Liver (tissue), 9 donors: Measurements from ENCODE around the gene SETBP1. TPM values are rescaled to one million over a fixed set of nuclear protein-coding genes. Genes with fewer than 3 reads are reported as not detected.

Experiments
- DNase-seq: peaks from one replicate; pipeline ENCODE4 v3.0.0-alpha.2; 2017; ENCODE audit warnings: low spot score
- H3K27ac ChIP-seq, 2 donors: one replicate each; pipeline ENCODE4 v1.7.0; 2013; ENCODE audit warnings: inconsistent platforms in 2 of 2, low read length in 2 of 2, control low read depth in 1 of 2, low read depth in 1 of 2, mild to moderate bottlenecking in 1 of 2
- H3K27me3 ChIP-seq, 4 donors: one replicate each; pipeline versions ENCODE4 v1.6.1 to v1.7.0; 2013; ENCODE audit warnings: low read length in 3 of 4, inconsistent platforms in 1 of 4, mild to moderate bottlenecking in 1 of 4, moderate library complexity in 1 of 4; ENCODE audit not compliant: control insufficient read depth in 4 of 4, insufficient read depth in 4 of 4
- H3K36me3 ChIP-seq, 4 donors: one replicate each; pipeline versions ENCODE4 v1.6.1 to v1.7.0; 2013; ENCODE audit warnings: low read length in 3 of 4, mild to moderate bottlenecking in 3 of 4, low read depth in 1 of 4, moderate library complexity in 1 of 4; ENCODE audit not compliant: control insufficient read depth in 4 of 4, insufficient read depth in 3 of 4
- H3K4me1 ChIP-seq, 4 donors: one replicate each; pipeline versions ENCODE4 v1.6.1 to v1.7.0; 2013; ENCODE audit warnings: low read length in 3 of 4, mild to moderate bottlenecking in 3 of 4, moderate library complexity in 1 of 4; ENCODE audit not compliant: control insufficient read depth in 4 of 4, insufficient read depth in 4 of 4
- H3K4me3 ChIP-seq, 3 donors: one replicate each; pipeline versions ENCODE4 v1.6.1 to v1.7.0; 2013; ENCODE audit warnings: low read length in 3 of 3, control low read depth in 1 of 3, low read depth in 1 of 3, mild to moderate bottlenecking in 1 of 3
- H3K9ac ChIP-seq, 2 donors: one replicate each; pipeline ENCODE4 v1.7.0; 2013; ENCODE audit warnings: low read length in 2 of 2, mild to moderate bottlenecking in 2 of 2, moderate library complexity in 2 of 2, control low read depth in 1 of 2, low read depth in 1 of 2
- H3K9me3 ChIP-seq, 4 donors: one replicate each; pipeline versions ENCODE4 v1.6.1 to v1.7.0; 2013; ENCODE audit warnings: low read length in 3 of 4; ENCODE audit not compliant: control insufficient read depth in 4 of 4
- EGR1 ChIP-seq, 2 donors: IDR thresholded peaks; 2 replicates each; pipeline ENCODE4 v1.6.1; 2016 to 2018; ENCODE audit warnings: antibody characterized with exemption in 2 of 2, low read depth in 2 of 2
- FOXA1 ChIP-seq: IDR thresholded peaks from 2 replicates; pipeline ENCODE4 v1.6.1; 2016; ENCODE audit warnings: antibody characterized with exemption
- FOXA2 ChIP-seq: IDR thresholded peaks from 2 replicates; pipeline ENCODE4 v1.6.1; 2016; ENCODE audit warnings: antibody characterized with exemption
- GABPA ChIP-seq, 2 donors: IDR thresholded peaks in 1 of 2; conservative IDR thresholded peaks in 1 of 2; 2 replicates each; pipeline ENCODE4 v1.6.1; 2016; ENCODE audit warnings: antibody characterized with exemption in 2 of 2, mild to moderate bottlenecking in 1 of 2, moderate library complexity in 1 of 2
- HNF4A ChIP-seq, 2 donors: conservative IDR thresholded peaks; 2 replicates each; pipeline ENCODE4 v1.6.1; 2016; ENCODE audit warnings: antibody characterized with exemption in 2 of 2, mild to moderate bottlenecking in 2 of 2
- HNF4G ChIP-seq: IDR thresholded peaks from 2 replicates; pipeline ENCODE4 v1.6.1; 2016; ENCODE audit warnings: antibody characterized with exemption
- JUND ChIP-seq, 2 donors: IDR thresholded peaks; 2 replicates each; pipeline ENCODE4 v1.6.1; 2016; ENCODE audit warnings: antibody characterized with exemption in 2 of 2
- MAX ChIP-seq: IDR thresholded peaks from 2 replicates; pipeline ENCODE4 v1.6.1; 2016; ENCODE audit warnings: antibody characterized with exemption
- NR2F2 ChIP-seq: IDR thresholded peaks from 2 replicates; pipeline ENCODE4 v1.6.1; 2016; ENCODE audit warnings: antibody characterized with exemption
- RAD21 ChIP-seq, 2 donors: IDR thresholded peaks; 2 replicates each; pipeline ENCODE4 v1.6.1; 2016; ENCODE audit warnings: antibody characterized with exemption in 2 of 2, mild to moderate bottlenecking in 2 of 2
- RXRA ChIP-seq, 2 donors: IDR thresholded peaks; 2 replicates each; pipeline ENCODE4 v1.6.1; 2017 to 2018; ENCODE audit warnings: antibody characterized with exemption in 2 of 2, mild to moderate bottlenecking in 1 of 2
- SP1 ChIP-seq: IDR thresholded peaks from 2 replicates; pipeline ENCODE4 v1.6.1; 2018; ENCODE audit warnings: antibody characterized with exemption, mild to moderate bottlenecking
- TAF1 ChIP-seq: conservative IDR thresholded peaks from 2 replicates; pipeline ENCODE4 v1.6.1; 2016; ENCODE audit warnings: antibody characterized with exemption, mild to moderate bottlenecking
- YY1 ChIP-seq: IDR thresholded peaks from 2 replicates; pipeline ENCODE4 v1.6.1; 2016; ENCODE audit warnings: antibody characterized with exemption, mild to moderate bottlenecking
- ZBTB33 ChIP-seq: IDR thresholded peaks from 2 replicates; pipeline ENCODE4 v1.6.1; 2016; ENCODE audit warnings: antibody characterized with exemption
- WGBS: extraction: QIAGEN DNeasy Blood & Tissue Kit; methylation state at CpG from one replicate; pipeline ENCODE4 v1.1.7; 2013; 5-methylcytosine and 5-hydroxymethylcytosine counted together
- polyA plus RNA-seq, 2 donors: library from polyadenylated mRNA; stranded (reverse) in 1 of 2; unstranded in 1 of 2; fragments of 200-250 nt in 1 of 2; fragments of >200 nt in 1 of 2; fragmentation: Nextera tagmentation in 1 of 2; extraction: Ambion mirVana in 1 of 2; gene quantifications; one replicate each; pipeline versions ENCODE4 v1.2.1 to v1.2.3, GENCODE V29; 2013 to 2015
- total RNA-seq, 2 donors: library from RNA; depleted of rRNA; stranded (reverse); fragments of >200 nt; gene quantifications; one replicate each; pipeline ENCODE4 v1.2.3, GENCODE V29; 2014
- TF ChIP-seq, protein P1 (sequence below): IDR thresholded peaks from 2 replicates; pipeline ENCODE4 v1.6.1; 2016; ENCODE audit warnings: antibody characterized with exemption, mild to moderate bottlenecking
- TF ChIP-seq, protein P2 (sequence below): fragments of 150-350 bp; IDR thresholded peaks from 2 replicates; pipeline ENCODE4 v1.5.1; 2017; ENCODE audit warnings: improper control_type of control experiment, low read depth, low read length; ENCODE audit not compliant: missing input control
- TF ChIP-seq, protein P3 (sequence below): IDR thresholded peaks from 2 replicates; pipeline ENCODE4 v1.6.1; 2016; ENCODE audit warnings: antibody characterized with exemption
- donor health status: healthy.
- donor health status: healthy.
- donor health status: healthy.
- donor health status: healthy.
- donor health status: healthy.

Gene SETBP1
- total and polyA plus RNA-seq, 4 donors: 2.5 to 15.8 (median 4.7) TPM

DNA sequence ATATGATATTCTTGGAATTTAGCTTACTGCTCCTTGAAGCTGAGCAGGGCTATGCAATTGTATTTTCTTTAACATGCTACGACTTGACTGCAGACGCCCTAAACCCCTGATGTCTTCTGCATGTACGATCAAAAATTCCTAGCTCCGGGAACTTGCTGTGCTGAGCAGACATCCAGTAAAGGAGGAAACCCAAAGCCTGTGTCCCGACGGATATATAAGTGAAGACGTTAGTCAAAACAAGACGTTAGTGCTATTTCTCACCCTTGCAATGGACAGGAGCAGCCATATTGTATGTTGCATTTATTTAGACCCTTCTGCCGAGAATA is 51.5 kb downstream of the SETBP1 start:
- no peak for DNase-seq
- Histone ChIP-seq H3K36me3 (peaks cover 0 to 1% (median 0%) of the 10 kb centered on the region in 4 donors), H3K9me3 (no peaks in the 10 kb centered on the region), H3K9ac (no peak overlapping the region), H3K27ac (no peak overlapping the region), H3K4me3 (no peak overlapping the region), H3K4me1 (peaks cover 0 to 4% (median 2%) of the 10 kb centered on the region in 4 donors), H3K27me3 (no peaks in the 10 kb centered on the region)
- TF ChIP-seq HNF4G (no peak), NR2F2 (no peak), RXRA (IDR thresholded peaks at IDR 0.05) (no peak), YY1 (no peak), GABPA (IDR thresholded peaks at IDR 0.05 in 1 of 2, conservative IDR thresholded peaks at IDR 0.05 in 1 of 2) (no peak), HNF4A (conservative IDR thresholded peaks at IDR 0.05) (no peak), TAF1 (no peak)
- TF ChIP-seq, protein P1, sequence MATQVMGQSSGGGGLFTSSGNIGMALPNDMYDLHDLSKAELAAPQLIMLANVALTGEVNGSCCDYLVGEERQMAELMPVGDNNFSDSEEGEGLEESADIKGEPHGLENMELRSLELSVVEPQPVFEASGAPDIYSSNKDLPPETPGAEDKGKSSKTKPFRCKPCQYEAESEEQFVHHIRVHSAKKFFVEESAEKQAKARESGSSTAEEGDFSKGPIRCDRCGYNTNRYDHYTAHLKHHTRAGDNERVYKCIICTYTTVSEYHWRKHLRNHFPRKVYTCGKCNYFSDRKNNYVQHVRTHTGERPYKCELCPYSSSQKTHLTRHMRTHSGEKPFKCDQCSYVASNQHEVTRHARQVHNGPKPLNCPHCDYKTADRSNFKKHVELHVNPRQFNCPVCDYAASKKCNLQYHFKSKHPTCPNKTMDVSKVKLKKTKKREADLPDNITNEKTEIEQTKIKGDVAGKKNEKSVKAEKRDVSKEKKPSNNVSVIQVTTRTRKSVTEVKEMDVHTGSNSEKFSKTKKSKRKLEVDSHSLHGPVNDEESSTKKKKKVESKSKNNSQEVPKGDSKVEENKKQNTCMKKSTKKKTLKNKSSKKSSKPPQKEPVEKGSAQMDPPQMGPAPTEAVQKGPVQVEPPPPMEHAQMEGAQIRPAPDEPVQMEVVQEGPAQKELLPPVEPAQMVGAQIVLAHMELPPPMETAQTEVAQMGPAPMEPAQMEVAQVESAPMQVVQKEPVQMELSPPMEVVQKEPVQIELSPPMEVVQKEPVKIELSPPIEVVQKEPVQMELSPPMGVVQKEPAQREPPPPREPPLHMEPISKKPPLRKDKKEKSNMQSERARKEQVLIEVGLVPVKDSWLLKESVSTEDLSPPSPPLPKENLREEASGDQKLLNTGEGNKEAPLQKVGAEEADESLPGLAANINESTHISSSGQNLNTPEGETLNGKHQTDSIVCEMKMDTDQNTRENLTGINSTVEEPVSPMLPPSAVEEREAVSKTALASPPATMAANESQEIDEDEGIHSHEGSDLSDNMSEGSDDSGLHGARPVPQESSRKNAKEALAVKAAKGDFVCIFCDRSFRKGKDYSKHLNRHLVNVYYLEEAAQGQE: no peak
- WGBS: 95% methylated on average over 9 of the region's 9 CpGs

DNA sequence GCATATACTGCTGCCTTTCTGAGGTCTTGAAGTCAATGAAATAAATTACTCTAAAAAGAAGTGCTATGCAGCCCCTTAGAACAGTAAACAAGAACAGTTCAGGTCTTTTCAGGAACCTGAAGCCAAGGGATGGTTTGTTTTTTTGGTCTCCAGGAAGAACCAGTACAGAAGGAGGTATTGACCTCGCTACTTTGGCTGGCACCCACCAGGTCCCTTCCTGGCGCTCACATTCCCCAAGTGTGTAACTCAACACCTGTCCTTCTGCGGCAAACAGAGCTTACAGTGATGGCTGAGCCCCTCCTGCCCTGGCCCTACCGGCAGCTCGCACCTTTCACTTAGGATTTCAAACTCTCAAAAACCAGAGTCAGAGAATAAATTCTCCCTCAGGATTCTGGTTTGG is 51.9 kb downstream of the SETBP1 start:
- Histone ChIP-seq H3K9me3 (no peaks in the 10 kb centered on the region), H3K4me3 (no peak overlapping the region), H3K4me1 (peaks cover 0 to 4% (median 2%) of the 10 kb centered on the region in 4 donors), H3K36me3 (peaks cover 0 to 2% (median 0%) of the 10 kb centered on the region in 4 donors), H3K27ac (no peak overlapping the region), H3K27me3 (no peaks in the 10 kb centered on the region), H3K9ac (no peak overlapping the region)
- TF ChIP-seq, protein P1: no peak
- TF ChIP-seq FOXA1 (no peak), SP1 (no peak), GABPA (IDR thresholded peaks at IDR 0.05 in 1 of 2, conservative IDR thresholded peaks at IDR 0.05 in 1 of 2) (no peak), FOXA2 (no peak), MAX (no peak), YY1 (no peak), RAD21 (IDR thresholded peaks at IDR 0.05) (no peak), HNF4G (no peak), TAF1 (no peak), NR2F2 (no peak), ZBTB33 (no peak), EGR1 (IDR thresholded peaks at IDR 0.05; ENCODE audit: low read depth in 2 of 2) (no peak), JUND (IDR thresholded peaks at IDR 0.05) (no peak), HNF4A (conservative IDR thresholded peaks at IDR 0.05) (no peak)
- TF ChIP-seq, protein P2, sequence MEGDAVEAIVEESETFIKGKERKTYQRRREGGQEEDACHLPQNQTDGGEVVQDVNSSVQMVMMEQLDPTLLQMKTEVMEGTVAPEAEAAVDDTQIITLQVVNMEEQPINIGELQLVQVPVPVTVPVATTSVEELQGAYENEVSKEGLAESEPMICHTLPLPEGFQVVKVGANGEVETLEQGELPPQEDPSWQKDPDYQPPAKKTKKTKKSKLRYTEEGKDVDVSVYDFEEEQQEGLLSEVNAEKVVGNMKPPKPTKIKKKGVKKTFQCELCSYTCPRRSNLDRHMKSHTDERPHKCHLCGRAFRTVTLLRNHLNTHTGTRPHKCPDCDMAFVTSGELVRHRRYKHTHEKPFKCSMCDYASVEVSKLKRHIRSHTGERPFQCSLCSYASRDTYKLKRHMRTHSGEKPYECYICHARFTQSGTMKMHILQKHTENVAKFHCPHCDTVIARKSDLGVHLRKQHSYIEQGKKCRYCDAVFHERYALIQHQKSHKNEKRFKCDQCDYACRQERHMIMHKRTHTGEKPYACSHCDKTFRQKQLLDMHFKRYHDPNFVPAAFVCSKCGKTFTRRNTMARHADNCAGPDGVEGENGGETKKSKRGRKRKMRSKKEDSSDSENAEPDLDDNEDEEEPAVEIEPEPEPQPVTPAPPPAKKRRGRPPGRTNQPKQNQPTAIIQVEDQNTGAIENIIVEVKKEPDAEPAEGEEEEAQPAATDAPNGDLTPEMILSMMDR: no peak
- TF ChIP-seq, protein P3, sequence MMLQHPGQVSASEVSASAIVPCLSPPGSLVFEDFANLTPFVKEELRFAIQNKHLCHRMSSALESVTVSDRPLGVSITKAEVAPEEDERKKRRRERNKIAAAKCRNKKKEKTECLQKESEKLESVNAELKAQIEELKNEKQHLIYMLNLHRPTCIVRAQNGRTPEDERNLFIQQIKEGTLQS: no peak
- WGBS: 89% methylated on average over 5 of the region's 5 CpGs
- DNase-seq: no peak
